Stimulated activated CD4-positive, alpha-beta T cell treated with anti-CD3 and anti-CD28 coated beads, Interleukin-15, amount 100 ng/mL, for 1 hour (primary cell): ENCODE results near the gene FUT1.
"Not testable (repeated sequence)": the region's sequence is repeated elsewhere in the genome, so short reads cannot be mapped to it uniquely, and the experiment has no call there.

Experiments used
- DNase-seq, 2 donors: peaks; one replicate each; pipeline ENCODE4 v3.0.0-alpha.2; 2020; ENCODE audit warnings: low read depth in 1 of 2, low spot score in 1 of 2

Gene FUT1

DNA sequence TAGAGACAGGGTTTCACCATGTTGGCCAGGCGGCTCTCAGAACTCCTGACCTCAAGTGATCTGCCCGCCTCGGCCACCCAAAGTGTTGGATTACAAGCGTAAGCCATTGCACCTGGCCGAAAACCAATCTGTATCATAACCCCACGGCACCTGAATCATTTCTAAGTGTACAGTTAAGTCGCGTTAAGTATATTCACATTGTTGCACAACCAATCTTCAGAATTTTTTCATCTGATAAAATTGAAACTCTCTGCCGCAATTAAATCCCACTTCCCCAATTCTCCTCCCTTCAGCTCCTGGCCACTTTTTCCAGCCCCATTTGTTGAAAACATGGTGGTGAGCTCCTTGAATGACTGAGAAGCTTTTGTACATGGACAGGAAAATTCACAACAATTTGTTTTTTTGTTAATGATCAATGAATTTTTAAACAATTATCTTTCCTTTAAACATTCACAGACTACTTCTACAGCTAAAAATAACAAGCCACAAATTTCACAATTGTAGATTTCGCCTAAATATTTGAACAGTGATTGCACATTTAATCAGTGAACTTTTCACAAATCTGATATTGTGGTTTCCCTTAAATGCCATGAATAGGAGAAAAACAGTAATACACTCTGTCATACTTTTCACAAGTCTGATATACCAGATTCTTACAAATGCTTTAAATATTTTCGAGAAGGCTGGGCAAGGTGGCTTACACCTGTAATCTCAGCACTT is 16.7 kb upstream of the FUT1 start:
- no peak for DNase-seq

DNA sequence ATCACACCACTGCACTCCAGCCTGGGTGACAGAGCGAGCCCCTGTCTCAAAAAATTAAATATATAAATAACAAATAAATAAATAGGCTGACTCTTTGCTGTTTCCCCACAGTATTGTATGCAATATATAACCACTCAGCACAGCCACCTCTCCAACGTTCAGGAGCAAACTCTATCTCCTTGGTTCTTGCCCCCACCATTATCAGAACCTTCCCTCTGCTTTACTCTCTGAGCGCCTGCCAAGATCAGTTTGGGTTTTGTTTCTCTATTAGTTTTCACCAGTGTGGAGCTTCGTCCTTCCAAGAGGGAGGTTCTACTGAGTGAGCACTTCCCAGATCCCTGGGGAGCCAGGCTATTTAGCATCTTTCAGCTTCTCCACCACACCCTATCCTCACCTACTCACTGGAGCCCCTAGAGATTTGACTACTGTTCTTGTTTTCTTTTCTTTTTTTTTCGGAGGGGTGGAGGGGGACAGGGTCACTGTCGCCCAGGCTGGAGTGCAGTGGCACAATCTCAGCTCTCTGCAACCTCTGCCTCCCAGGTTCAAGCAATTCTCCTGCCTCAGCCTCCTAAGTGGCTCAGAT is 15.8 kb upstream of the FUT1 start:
- DNase-seq: not testable (repeated sequence)

DNA sequence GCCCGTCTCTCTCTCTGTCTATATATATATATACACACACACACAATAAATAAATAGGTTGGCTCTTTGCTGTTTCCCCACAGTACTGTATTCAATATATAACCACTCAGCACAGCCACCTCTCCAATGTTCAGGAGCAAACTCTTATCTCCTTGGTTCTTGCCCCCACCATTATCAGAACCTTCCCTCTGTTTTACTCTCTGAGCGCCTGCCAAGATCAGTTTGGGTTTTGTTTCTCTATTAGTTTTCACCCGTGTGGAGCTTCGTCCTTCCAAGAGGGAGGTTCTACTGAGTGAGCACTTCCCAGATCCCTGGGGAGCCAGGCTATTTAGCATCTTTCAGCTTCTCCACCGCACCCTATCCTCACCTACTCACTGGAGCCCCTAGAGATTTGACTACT is 13.4 kb upstream of the FUT1 start:
- not testable (repeated sequence) for DNase-seq

DNA sequence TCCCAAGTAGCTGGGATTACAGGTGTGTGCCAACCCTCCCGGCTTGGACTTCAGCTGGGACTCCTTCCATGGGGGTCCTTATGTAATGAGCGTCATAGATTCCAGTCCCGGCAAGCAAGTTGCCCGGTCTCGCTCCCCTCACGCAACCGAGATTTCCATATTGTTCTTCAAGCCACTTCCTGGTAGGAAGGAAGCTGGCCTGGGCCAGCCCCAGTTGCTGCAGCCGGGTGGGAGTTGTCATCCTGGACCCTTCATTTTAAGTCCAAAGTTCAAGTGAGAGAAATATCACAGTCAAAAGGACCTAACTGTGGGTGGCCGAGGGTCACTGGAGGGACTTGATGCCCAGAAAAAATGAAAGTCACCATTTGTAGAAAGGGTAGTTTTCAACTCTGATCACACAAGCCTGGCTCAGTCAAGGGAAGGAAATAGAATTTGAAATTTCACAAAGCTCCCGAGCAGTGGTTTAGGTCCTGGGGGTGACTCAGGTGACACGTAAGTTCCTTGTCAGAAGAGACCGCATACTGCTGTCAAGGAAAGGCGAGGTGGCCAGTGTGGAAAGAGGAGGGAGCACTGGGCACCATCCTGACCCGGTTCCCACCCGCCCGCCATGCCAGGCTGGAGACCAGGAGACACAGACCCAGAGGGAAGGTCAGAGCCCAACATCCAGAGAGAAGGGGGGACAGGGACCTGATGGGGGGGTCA is 8.2 kb upstream of the FUT1 start:
- no peak for DNase-seq

DNA sequence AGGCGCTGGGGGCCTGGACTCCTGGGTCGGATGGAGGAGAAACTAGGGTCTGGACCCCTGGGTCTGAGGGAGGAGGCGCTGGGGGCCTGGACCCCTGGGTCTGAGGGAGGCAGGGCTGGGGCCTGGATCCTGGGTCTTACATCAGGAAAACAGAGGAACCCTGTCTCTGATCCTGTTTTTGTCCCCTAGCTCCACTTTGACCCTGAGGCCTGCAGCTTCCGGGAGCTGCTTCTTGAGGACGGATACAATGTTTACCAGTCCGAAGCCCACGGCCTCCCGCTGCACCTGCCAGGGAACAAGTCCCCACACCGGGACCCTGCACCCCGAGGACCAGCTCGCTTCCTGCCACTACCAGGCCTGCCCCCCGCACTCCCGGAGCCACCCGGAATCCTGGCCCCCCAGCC is 5.3 kb upstream of the FUT1 start:
- DNase-seq: no peak

DNA sequence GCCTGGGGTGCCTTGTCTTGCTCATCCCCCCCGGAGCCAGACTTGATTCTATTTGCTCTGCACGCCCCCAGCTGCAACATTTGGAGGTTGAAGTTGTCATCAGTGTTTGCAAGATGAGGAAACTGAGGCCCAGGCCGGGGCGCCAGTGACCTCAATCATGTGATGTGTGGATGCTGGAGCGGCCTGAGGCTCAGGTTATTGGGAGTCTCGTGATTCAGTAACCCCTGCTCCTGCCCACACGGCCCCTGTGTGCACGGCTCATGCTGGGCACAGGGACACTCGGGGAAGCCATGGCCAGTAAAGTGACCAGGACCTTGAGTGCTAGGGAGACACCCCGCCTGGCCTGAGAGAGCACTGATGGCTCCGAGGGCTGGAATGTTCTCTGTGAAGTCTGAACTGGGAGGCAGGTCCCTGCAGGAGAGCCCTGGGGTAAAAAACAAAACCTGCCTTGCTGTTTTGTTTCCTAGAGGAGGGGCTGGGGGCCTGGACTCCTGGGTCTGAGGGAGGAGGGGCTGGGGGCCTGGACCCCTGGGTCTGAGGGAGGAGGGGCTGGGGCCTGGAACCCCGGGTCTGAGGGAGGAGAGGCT is 4.7 kb upstream of the FUT1 start:
- DNase-seq: no peak

DNA sequence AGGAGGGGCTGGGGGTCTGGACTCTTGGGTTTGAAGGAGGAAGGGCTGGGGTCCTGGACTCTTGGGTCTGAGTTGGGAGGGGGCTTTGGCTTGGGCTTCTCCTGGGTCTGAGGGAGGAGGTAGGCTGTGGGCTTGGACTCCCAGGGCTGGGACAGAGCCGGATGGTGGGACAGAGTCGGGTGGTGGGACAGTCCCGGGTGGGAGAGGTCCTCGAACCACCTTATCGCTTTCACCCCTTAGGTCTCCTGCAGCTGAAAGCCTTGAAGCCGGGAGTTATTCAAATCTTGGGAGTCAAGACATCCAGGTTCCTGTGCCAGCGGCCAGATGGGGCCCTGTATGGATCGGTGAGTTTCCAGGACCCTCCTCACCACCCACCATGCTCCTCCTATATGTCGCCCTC is 4.2 kb upstream of the FUT1 start:
- DNase-seq: no peak

DNA sequence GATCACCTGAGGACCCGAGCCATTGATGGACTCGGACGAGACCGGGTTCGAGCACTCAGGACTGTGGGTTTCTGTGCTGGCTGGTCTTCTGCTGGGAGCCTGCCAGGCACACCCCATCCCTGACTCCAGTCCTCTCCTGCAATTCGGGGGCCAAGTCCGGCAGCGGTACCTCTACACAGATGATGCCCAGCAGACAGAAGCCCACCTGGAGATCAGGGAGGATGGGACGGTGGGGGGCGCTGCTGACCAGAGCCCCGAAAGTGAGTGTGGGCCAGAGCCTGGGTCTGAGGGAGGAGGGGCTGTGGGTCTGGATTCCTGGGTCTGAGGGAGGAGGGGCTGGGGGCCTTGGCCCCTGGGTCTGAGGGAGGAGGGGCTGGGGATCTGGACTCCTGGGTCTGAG is 3.8 kb upstream of the FUT1 start:
- DNase-seq: no peak

DNA sequence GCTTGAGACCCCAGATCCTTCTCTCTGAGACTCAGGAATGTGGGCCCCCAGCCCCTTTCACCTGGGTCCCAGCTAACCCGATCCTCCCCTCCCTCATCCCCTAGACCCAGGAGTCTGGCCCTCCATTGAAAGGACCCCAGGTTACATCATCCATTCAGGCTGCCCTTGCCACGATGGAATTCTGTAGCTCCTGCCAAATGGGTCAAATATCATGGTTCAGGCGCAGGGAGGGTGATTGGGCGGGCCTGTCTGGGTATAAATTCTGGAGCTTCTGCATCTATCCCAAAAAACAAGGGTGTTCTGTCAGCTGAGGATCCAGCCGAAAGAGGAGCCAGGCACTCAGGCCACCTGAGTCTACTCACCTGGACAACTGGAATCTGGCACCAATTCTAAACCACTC is 3.3 kb upstream of the FUT1 start:
- DNase-seq: no peak

DNA sequence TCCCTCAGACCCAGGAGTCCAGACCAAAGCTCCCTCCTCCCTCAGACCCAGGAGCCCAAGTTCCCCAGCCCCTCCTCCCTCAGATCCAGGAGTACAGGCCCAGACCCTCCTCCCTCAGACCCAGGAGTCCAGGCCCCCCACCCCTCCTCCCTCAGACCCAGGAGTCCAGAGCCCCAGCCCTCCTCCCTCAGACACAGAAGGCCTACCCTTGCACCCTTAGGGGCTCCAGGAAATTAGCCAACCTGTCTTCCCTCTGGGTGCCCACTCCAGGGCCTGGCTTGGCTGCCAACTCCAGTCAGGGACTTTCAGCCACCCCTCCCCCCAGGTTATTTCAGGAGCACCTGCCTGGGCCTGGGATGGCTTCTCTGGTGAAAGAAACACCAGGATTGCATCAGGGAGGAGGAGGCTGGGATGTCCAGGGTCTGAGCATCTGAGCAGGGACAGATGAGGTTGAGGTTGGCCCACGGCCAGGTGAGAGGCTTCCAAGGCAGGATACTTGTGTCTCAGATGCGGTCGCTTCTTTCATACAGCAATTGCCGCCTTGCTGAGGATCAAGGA is 2.7 kb upstream of the FUT1 start, which contains the start of gene FGF21:
TSS of gene FGF21 (plus strand) at position 441 of the 558 bp plus-strand sequence. CDS start 713 bp downstream, outside the sequence.
- no peak for DNase-seq

DNA sequence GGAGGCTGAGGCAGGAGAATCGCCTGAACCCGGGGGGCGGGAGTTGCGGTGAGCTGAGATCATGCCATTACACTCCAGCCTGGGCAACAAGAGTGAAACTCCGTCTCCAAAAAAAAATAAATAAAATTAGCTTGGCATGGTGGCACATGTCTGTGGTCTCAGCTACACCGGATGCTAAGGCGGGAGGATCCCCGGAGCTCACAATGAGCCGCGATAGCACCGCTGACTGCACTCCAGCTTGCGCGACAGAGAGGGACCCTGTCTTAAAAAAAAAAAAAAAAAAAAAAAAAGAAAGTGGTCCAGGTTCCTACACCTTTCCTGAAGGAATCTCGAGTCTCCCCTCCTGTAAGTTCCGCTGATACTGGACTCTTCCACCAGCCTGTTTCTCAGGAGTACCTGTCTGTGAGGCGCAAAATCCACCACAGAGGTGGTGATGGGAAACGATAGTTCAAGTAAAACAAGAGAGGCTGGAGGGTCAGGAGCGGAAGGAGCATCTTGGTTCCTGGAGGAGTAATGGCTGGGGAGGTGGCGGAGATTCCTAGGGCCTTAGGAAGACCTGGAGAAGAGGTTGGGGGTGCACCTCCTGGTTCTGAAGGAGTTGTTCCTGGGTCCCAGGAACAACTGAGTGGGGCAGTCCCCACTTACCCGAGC is 471 bp downstream of the FUT1 start:
- DNase-seq: no peak

DNA sequence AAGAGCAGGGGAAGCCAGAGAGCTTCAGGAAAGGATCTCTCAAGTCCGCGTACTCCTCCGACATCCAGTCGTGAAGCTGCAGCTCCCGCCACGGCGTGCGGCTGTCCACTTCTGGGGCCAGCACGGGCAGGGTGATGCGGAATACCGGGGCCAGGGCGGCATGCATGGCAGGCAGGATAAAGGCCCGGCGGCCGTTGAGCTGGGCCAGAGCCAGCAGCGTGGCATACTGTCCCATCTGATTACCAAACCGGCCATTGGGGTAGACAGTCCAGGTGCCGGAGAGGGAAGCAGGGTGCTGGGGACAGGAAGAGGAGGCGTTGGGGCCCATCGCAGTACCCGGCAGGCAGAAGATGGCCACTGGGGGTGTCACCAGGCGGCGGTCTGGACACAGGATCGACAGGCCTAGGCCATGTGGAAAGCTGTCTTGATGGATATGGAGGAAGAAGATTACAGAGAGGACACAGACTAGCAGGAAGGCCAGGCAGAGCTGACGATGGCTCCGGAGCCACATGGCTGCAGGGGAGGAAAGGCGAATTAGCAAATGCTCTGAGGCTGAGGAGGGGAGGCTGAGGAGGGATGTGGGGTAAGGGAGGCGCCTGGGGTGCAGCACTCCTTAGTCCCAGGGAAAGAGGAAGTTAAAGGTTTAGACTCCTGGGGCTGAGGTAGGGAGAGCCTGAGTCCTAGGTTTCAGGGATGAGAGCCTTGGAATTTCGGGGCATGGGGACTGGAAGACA is 1.5 kb downstream of the FUT1 start:
- no peak for DNase-seq

DNA sequence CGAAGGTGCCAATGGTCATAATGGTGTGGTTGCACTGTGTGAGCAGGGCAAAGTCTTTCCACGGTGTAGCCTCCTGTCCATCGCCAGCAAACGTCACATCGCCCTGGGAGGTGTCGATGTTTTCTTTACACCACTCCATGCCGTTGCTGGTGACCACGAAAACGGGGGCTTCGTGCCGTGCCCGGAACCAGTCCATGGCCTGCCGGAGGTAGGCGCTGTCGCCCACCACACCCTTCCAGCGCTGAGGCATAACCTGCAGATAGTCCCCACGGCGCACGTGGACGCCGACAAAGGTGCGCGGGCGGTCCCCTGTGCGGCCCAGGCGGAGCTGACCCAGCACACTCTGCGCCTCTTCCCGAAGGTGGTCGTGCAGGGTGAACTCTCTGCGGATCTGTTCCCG is 2.1 kb downstream of the FUT1 start:
- DNase-seq: no peak

DNA sequence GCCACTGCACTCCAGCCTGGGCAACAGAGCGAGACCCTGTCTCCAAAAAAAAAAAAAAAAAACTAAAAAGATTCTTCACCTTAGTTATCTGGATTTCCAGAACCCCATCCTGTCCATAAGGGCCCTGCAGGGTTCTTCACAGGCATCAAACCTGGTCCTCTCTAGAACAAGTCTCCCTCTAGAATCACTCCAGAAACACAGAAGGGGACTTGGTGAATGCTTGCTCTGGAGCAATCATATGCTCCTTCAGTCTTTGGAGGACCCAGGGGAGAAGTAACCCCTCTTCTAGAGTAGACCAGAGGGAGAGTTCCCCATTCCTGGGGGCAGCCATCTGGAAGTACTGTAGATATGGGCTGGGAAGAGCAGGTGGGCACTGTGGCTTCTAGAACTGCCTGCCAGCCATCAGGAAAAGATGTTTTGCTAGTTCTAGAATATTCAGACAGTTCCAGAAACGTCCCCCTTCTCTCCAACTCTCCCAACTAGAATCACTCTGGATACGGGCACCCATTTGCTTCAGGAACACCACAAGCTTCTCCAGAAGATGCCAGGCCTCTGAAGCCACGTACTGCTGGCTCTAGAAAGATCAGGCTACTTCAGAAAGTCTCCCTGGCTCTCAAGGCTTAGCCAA is 2.8 kb downstream of the FUT1 start:
- DNase-seq: no peak

DNA sequence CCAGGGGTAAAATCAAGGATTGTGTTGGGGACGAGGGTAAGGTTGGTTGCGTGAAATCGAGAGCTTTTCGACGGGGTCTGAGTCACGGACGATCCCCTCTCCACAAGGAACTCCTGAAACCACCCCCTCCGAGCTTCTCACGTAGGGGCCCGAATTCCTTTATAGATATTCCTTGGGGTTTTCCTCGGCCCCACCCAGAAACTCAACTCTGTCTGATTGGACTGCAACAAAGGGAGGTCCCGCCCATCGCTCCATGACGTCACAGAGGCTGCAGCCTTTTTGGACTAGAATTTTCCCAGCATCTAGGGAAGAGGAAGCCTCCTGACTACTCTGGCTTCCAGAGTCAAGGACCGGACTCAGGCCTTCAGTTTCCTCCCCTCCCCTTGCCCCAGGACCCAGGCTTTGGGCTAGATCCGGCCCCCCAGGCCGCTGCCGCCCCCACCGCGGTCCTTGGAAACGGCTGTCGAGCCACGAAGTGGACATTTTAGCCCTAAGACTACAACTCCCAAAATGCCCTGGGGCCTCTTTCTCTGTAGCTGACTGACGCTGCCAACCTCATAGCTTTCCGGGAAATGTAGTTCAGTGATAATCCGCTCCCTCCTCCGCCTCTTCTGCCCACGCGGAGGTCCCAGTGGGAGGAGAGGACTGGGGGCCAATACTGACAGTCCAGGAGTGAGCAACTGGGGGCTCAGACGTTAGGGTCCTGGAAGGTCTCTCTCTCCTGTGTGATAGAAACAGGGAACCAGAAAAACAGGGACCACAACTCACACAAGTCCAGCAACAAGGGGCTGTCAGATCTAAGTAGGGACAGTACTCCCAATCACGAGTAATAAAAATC is 5.5 kb downstream of the FUT1 start, which contains the start of gene IZUMO1:
TSS of gene IZUMO1 (minus strand) at position 172 of the 838 bp plus-strand sequence. CDS start 1,050 bp downstream, outside the sequence.
- DNase-seq: no peak

DNA sequence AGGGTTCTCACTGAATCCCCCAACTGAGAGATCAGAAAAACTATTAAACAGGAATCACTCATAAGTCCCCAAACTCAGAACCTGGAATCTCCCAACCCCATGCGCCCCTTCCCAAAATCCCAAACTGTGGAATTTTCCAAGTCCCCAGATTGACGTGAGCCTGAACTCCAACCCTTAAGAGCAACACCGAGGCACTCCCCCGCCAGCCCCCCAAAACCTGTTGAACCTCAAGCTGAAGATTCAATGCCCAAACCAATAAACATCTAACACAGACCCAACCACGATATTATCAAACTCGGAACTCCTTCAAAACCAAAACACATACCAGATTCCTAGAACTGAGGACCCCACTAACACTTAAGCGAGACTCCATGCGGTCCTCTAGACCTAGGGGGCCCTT is 6.3 kb downstream of the FUT1 start:
- no peak for DNase-seq

DNA sequence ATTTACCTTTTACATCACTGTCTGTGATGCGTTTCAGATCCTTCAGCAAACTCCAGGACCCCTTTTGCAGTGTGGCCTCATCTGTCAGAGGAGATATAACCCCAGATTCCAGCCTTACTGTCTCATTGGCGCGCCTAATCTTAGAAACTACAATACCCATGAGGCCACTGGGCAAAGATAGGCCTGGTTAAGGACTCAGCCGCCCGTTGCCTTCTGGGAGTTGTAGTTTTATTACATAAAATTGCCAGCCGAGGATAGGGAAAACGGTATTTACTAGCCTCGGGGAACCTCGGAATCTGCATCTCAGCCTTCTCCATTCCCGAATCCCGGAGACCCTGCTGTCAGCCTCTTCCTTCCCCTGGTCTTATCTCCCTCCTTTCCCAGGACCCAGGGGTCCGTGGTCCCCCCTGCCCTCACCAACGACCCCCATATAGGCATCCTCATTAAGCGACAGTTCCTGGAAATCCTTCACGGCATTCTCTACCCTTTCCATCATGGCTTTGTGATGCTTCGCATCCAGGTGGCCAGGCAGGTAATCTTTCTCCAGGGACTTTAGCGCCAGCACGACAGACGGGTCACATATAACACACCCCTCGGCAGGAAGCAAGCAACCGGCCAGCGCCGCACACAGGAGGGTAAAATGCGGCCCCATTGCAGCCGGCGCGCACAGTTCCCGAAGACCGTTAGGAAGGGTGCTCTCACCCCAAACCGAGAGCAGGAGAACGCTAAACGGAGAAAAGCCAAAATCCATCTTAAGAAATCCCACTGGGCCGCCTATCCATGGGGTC is 7.0 kb downstream of the FUT1 start:
- DNase-seq: no peak

DNA sequence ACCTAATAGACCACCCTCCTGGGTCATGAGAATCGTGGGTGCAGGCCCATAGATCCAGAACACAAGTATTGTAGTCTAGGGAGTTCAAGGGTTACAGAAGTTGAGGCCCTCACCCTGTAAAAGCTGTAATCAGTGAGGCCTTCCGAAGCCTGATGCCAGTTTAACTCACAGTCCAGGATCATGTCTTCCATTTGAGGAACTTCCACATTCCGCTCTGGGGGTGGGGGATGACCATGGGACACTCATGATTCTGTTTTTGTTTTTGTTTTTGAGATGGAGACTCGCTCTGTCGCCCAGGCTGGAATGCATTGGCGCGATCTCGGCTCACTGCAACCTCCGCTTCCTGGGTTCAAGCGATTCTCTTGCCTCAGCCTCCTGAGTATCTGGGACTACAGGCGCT is 10.3 kb downstream of the FUT1 start:
- DNase-seq: no peak
